SK-N-SH treated with all-trans-retinoic acid at 6 μM for 48 hours (cell line): ENCODE measurements around the gene HTR3A.

ENCODE experiments used
- ATAC-seq: fragments of 200-7000 bp; cut with Tn5 transposase; 3 replicates; pipeline ENCODE4 v1.9.1; 2020; ENCODE audit warnings: mild to moderate bottlenecking, moderate library complexity
- ARNTL ChIP-seq: fragments of 450-650 bp; formaldehyde crosslinking; IDR thresholded peaks from 2 replicates; pipeline ENCODE4 v1.5.0; 2020; ENCODE audit warnings: low read depth, mild to moderate bottlenecking, moderate library complexity, borderline replicate concordance
- CSDC2 ChIP-seq: fragments of 250-450 bp; sonication (Bioruptor Pico); IDR thresholded peaks from 2 replicates; pipeline ENCODE4 v1.5.0; 2020; ENCODE audit warnings: mild to moderate bottlenecking, moderate library complexity
- CSRNP3 ChIP-seq: fragments of 250-450 bp; sonication (Bioruptor Pico); IDR thresholded peaks from 2 replicates; pipeline ENCODE4 v1.5.1; 2021; ENCODE audit warnings: mild to moderate bottlenecking, moderate library complexity
- ESRRG ChIP-seq: fragments of 250-450 bp; sonication (Bioruptor Pico); IDR thresholded peaks from 2 replicates; pipeline ENCODE4 v1.6.1; 2021; ENCODE audit warnings: mild to moderate bottlenecking
- GLIS3 ChIP-seq: fragments of 250-450 bp; sonication (Bioruptor Pico); IDR thresholded peaks from 2 replicates; pipeline ENCODE4 v1.5.0; 2020; ENCODE audit warnings: mild to moderate bottlenecking, moderate library complexity
- ISL1 ChIP-seq: fragments of 250-450 bp; sonication (Bioruptor Pico); IDR thresholded peaks from 2 replicates; pipeline ENCODE4 v2.1.2; 2022; ENCODE audit warnings: mild to moderate bottlenecking, moderate library complexity
- OSR1 ChIP-seq: fragments of 250-450 bp; sonication (Bioruptor Pico); IDR thresholded peaks from 2 replicates; pipeline ENCODE4 v1.8.0; 2022; ENCODE audit warnings: moderate library complexity, mild to moderate bottlenecking, inconsistent platforms
- PATZ1 ChIP-seq: fragments of 250-450 bp; sonication (Bioruptor Pico); IDR thresholded peaks from 2 replicates; pipeline ENCODE4 v1.8.0; 2020; ENCODE audit warnings: mild to moderate bottlenecking, moderate library complexity, borderline replicate concordance
- POU6F1 ChIP-seq: fragments of 250-450 bp; sonication (Bioruptor Pico); IDR thresholded peaks from 2 replicates; pipeline ENCODE4 v1.8.0; 2021; ENCODE audit warnings: low read depth, mild to moderate bottlenecking, moderate library complexity, borderline replicate concordance
- PPARA ChIP-seq: fragments of 250-450 bp; sonication (Bioruptor Pico); IDR thresholded peaks from 2 replicates; pipeline ENCODE4 v1.5.0; 2020; ENCODE audit warnings: mild to moderate bottlenecking, borderline replicate concordance
- RARB ChIP-seq: fragments of 250-450 bp; sonication (Bioruptor Pico); IDR thresholded peaks from 2 replicates; pipeline ENCODE4 v1.8.0; 2021; ENCODE audit warnings: mild to moderate bottlenecking, moderate library complexity
- SNAI2 ChIP-seq: fragments of 250-450 bp; sonication (Bioruptor Pico); IDR thresholded peaks from 2 replicates; pipeline ENCODE4 v1.5.0; 2020; ENCODE audit warnings: mild to moderate bottlenecking, moderate library complexity
- TOX ChIP-seq: fragments of 250-450 bp; sonication (Bioruptor Pico); IDR thresholded peaks from 2 replicates; pipeline ENCODE4 v1.8.0; 2021; ENCODE audit warnings: mild to moderate bottlenecking, moderate library complexity, borderline replicate concordance
- TSHZ2 ChIP-seq: fragments of 250-450 bp; sonication (Bioruptor Pico); IDR thresholded peaks from 2 replicates; pipeline ENCODE4 v1.5.0; 2020; ENCODE audit warnings: mild to moderate bottlenecking, moderate library complexity
- ZC3H10 ChIP-seq: fragments of 250-450 bp; sonication (Bioruptor Pico); IDR thresholded peaks from 2 replicates; pipeline ENCODE4 v1.5.1; 2021; ENCODE audit warnings: mild to moderate bottlenecking, moderate library complexity
- ZFP3 ChIP-seq: fragments of 250-450 bp; sonication (Bioruptor Pico); IDR thresholded peaks from 2 replicates; pipeline ENCODE4 v1.5.0; 2020; ENCODE audit warnings: mild to moderate bottlenecking, moderate library complexity
- ZFP30 ChIP-seq: fragments of 450-650 bp; formaldehyde crosslinking; IDR thresholded peaks from 2 replicates; pipeline ENCODE4 v1.5.0; 2022; ENCODE audit warnings: mild to moderate bottlenecking, moderate library complexity
- ZNF565 ChIP-seq: fragments of 450-650 bp; formaldehyde crosslinking; conservative IDR thresholded peaks from 2 replicates; pipeline ENCODE4 v1.5.0; 2020; ENCODE audit warnings: low read depth, mild to moderate bottlenecking, moderate library complexity
- ZNF70 ChIP-seq: fragments of 450-650 bp; formaldehyde crosslinking; IDR thresholded peaks from 2 replicates; pipeline ENCODE4 v1.5.0; 2020; ENCODE audit warnings: mild to moderate bottlenecking, moderate library complexity
- ZNF8 ChIP-seq: fragments of 450-650 bp; formaldehyde crosslinking; IDR thresholded peaks from 2 replicates; pipeline ENCODE4 v1.5.0; 2020; ENCODE audit warnings: mild to moderate bottlenecking, moderate library complexity
- TF ChIP-seq, protein P1 (sequence below): fragments of 250-450 bp; sonication (Bioruptor Pico); IDR thresholded peaks from 2 replicates; pipeline ENCODE4 v1.5.1; 2020; ENCODE audit warnings: low read depth, mild to moderate bottlenecking, moderate library complexity

HTR3A gene

DNA sequence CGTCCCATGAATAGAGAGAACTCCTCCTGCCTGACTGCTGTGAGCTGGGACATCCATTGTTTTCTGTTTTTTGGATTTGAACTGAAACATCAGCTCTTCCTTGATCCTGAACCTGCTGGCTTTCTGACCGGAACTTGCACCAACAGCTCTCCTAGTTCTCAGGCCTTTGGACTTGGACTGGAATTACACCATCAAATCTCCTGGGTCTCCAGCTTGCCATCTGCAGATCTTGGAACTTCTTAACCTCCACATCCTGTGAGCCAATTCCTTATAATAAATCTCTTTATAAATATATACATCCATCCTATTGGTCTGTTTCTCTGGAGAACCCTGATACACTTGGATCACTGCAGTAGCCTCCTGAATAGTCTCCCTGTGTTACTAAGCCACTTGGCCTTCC is 42.1 kb downstream of the HTR3A start:
- no peak for TF ChIP-seq ARNTL (CRISPR knock-in tag)
- TF ChIP-seq PPARA (CRISPR knock-in tag) = no peak
- TF ChIP-seq SNAI2 (CRISPR knock-in tag) = no peak
- no peak for TF ChIP-seq ESRRG
- no peak for TF ChIP-seq TOX (CRISPR knock-in tag)
- TF ChIP-seq TSHZ2 (CRISPR knock-in tag) = no peak
- TF ChIP-seq POU6F1 (CRISPR knock-in tag) = no peak
- no peak for TF ChIP-seq ZNF8 (CRISPR knock-in tag)
- no peak for TF ChIP-seq CSRNP3 (CRISPR knock-in tag)
- no peak for TF ChIP-seq ZNF70 (CRISPR knock-in tag)
- TF ChIP-seq ZNF565 (CRISPR knock-in tag) = no peak
- no peak for TF ChIP-seq ZFP30
- no peak for TF ChIP-seq PATZ1 (CRISPR knock-in tag)
- TF ChIP-seq, all 23 proteins: peak for 0
- ATAC-seq = no peak

DNA sequence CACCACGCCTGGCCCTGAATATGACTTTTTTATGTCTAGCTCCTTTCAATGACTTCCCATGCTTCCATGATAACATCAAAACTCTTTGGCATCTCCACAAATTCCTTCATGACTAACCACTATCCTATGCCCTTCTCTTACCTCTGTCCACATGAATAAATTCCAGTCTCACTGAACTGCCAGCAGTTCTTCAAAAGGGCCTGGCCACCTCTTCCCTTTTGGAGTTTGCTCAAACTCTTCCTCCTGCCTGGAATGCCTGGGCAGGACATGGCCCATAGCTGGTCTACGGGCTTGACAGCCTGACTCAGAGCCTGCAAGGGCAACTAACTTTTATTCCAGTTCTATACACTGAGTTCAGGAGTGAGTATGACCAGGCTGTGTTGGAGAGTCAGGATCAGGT is 42.8 kb downstream of the HTR3A start:
- TF ChIP-seq ZNF8 (CRISPR knock-in tag) (no peak), OSR1 (CRISPR knock-in tag) (no peak), ZC3H10 (CRISPR knock-in tag) (no peak), ZNF565 (CRISPR knock-in tag) (no peak), RARB (no peak), CSDC2 (no peak), ISL1 (CRISPR knock-in tag) (no peak), ZFP3 (CRISPR knock-in tag) (no peak)
- peak; percentile 57; the same call in 2 of the 3 replicates for ATAC-seq

- ATAC-seq = no peak
- TF ChIP-seq ZNF8 (CRISPR knock-in tag) = no peak
- no peak for TF ChIP-seq POU6F1 (CRISPR knock-in tag)
- no peak for TF ChIP-seq ISL1 (CRISPR knock-in tag)
- no peak for TF ChIP-seq OSR1 (CRISPR knock-in tag)
- TF ChIP-seq ZC3H10 (CRISPR knock-in tag) = no peak
- no peak for TF ChIP-seq CSDC2
- TF ChIP-seq, all 23 proteins: peak for 0
These were observed 44.1 kb downstream of the HTR3A start for GRCh38 chr11:114019046-114019445.

DNA sequence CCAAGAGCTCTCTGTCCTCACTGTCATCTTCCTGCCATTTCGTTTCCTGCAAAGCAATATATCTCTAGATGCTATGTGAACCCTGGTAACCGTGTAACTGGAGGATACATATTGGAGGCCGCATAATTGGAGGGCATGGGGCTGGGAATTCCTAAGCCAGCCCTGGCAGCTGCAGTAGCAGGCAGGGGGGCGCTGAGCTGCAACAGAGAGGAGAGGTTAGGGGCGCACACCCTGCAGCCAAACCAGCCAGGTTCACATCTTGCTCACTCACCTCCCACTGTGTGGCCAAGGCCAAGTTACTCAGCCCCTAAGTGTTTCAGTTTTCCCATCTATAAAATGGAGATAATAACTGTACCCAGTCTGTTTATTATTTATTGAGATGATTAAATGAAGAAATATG is 44.7 kb downstream of the HTR3A start:
- ATAC-seq = no peak

More for the DNA sequence above, 44.7 kb downstream of the HTR3A start:
- TF ChIP-seq PATZ1 (CRISPR knock-in tag) = no peak
- TF ChIP-seq, protein P1, sequence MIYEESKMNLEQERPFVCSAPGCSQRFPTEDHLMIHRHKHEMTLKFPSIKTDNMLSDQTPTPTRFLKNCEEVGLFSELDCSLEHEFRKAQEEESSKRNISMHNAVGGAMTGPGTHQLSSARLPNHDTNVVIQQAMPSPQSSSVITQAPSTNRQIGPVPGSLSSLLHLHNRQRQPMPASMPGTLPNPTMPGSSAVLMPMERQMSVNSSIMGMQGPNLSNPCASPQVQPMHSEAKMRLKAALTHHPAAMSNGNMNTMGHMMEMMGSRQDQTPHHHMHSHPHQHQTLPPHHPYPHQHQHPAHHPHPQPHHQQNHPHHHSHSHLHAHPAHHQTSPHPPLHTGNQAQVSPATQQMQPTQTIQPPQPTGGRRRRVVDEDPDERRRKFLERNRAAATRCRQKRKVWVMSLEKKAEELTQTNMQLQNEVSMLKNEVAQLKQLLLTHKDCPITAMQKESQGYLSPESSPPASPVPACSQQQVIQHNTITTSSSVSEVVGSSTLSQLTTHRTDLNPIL (CRISPR knock-in tag) = no peak
- no peak for TF ChIP-seq PPARA (CRISPR knock-in tag)
- TF ChIP-seq SNAI2 (CRISPR knock-in tag) = no peak
- no peak for TF ChIP-seq GLIS3 (CRISPR knock-in tag)
- TF ChIP-seq ESRRG = no peak
- TF ChIP-seq, all 23 proteins: peak for 0
